ENCODE measurements around the gene KCNH1.
A peak's percentile ranks its signal among the peaks of the same experiment; 100 is the strongest.

Gene KCNH1

GRCh38 chr1:211133836-211134669, at the start of gene KCNH1:
Gene KCNH1 (minus strand): TSS chr1:211134148. CDS start chr1:211133945, 203 bp downstream.
- peak; percentile 100 for TF ChIP-seq CTCF (IDR thresholded peaks at IDR 0.05)

GRCh38 chr1:211182746-211183145, 48.8 kb upstream of the KCNH1 start:
- no peak for TF ChIP-seq CTCF (IDR thresholded peaks at IDR 0.05)

- TF ChIP-seq CTCF (IDR thresholded peaks at IDR 0.05): no peak
Observed at GRCh38 chr1:211174375-211174774, 40.4 kb upstream of the KCNH1 start.

GRCh38 chr1:211172657-211173056, 38.7 kb upstream of the KCNH1 start:
- TF ChIP-seq CTCF (IDR thresholded peaks at IDR 0.05): no peak

GRCh38 chr1:211169353-211169752, 35.4 kb upstream of the KCNH1 start:
- no peak for TF ChIP-seq CTCF (IDR thresholded peaks at IDR 0.05)

GRCh38 chr1:211158866-211159265, 24.9 kb upstream of the KCNH1 start:
- TF ChIP-seq CTCF (IDR thresholded peaks at IDR 0.05): no peak

GRCh38 chr1:211155040-211155439, 21.1 kb upstream of the KCNH1 start:
- no peak for TF ChIP-seq CTCF (IDR thresholded peaks at IDR 0.05)
